Measurements from ENCODE around the gene DCAF16.
A peak's percentile ranks its signal among the peaks of the same experiment; 100 is the strongest.
"Not testable (repeated sequence)": the region's sequence is repeated elsewhere in the genome, so short reads cannot be mapped to it uniquely, and the experiment has no call there.

Gene DCAF16

DNA sequence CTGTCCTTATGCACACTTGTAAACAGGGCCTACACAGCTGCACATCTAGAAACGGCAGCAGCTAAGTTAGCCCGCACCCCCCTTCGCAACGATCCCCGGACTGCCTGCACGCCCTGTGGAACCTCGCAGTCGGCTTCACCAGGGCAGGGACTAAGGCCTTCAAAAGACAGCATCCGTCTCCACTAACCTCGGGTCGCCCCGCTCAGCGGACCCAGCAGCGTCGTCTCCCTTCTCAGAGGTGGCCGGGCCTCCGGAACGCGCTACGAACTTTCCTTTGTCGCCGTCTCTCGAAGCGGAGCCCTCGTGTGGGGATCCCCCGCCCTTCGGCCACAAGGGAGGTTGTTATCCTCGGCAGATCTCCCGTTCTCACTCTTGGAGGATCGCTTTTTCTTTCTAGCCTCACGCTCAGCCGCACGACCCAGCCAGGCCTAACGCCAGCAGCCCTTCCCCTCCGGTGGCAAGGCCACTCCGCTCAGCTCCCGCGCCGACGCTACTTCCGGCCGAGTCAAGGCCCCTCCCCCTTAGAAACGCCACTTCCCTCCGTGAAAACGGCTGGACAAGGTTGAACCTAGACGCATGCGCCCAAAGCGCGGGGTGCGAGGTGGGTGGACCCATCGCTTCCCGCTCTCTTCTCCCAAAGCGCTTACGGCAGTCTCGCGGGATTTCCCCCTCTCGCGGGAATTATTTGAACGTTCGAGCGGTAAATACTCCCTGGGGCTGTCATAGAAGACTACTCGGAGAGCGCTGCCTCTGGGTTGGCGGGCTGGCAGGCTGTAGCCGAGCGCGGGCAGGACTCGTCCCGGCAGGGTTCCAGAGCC lies at the start of gene DCAF16, which contains the start of gene NCAPG:
TSS of gene DCAF16 (minus strand) at position 498 of the 818 bp plus-strand sequence. CDS start 6,616 bp downstream, outside the sequence.
TSS of gene NCAPG (plus strand) at position 720 of the 818 bp plus-strand sequence. CDS start 99 bp downstream, outside the sequence.
- DNase-seq (ENCODE audit: low read depth) = peak; percentile 98

DNA sequence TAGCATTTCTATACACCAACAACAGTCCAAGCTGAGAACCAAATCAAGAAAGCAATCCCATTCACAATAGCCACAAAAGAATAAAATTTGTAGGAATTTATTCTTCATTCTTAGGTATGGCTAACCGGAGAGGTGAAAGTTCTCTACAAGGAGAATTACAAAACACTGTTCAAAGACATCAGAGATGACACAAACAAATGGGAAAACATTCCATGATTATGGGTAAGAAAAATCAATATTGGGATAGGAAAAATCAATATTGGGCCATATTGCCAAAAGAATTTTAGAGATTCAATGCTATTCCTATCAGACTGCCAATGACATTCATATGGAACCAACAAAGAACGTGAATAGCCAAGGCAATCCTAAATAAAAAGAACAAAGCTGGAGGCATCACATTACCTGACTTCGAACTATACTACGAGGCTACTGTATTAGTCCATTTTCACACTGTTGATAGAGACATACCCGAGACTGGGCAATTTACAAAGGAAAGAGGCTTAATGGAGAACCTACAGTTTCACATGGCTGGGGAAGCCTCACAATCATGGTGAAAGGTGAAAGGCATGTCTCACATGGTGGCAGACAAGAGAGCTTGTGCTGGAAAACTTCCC lies 49.3 kb upstream of the DCAF16 start:
- no peak for DNase-seq (ENCODE audit: low read depth)

DNA sequence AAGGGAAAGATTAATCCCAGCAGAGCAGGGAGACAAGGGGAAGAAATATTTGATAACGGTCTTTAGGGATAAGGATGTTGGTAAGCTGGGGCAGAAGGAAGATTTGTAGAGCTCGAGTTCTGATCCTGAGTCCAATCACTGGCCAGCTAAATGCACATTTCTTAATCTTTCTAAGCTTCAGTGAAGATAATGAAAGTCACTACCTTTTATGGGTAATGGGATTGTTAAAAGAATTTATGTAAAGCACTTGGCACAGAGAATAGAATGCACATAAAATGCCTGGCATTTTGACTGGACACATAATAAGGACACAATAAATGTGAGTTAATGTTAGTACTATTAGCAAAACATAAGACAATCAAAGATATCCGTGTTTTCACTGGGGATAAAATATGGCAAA lies 43.5 kb upstream of the DCAF16 start:
- DNase-seq (ENCODE audit: low read depth) = no peak

DNA sequence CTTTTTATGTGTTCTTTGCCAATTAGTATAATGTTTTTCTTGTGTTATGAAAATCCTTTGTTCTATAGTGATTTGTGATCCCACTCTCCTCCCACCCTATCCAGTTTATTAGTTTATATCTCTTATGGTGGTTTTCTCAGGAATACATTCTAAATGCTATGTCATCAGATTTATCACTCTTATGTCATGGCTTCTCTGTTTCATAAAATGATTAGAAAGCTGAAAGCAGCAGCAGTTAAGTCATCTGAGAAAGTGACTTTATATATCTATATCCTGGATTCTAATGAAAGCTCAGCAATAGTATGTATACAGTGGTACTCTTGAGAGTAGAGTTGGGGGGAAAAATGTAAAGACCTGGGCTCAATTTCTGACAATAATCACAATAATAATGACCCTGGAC lies 41.4 kb upstream of the DCAF16 start:
- no peak for DNase-seq (ENCODE audit: low read depth)

- DNase-seq (ENCODE audit: low read depth) = not testable (repeated sequence)
These were observed 39.7 kb upstream of the DCAF16 start for GRCh38 chr4:17850295-17850694.

- no peak for DNase-seq (ENCODE audit: low read depth)
These were observed 35.7 kb upstream of the DCAF16 start for GRCh38 chr4:17846266-17846665.

- DNase-seq (ENCODE audit: low read depth) = no peak
These were observed 13.5 kb upstream of the DCAF16 start for GRCh38 chr4:17823871-17824669.

DNA sequence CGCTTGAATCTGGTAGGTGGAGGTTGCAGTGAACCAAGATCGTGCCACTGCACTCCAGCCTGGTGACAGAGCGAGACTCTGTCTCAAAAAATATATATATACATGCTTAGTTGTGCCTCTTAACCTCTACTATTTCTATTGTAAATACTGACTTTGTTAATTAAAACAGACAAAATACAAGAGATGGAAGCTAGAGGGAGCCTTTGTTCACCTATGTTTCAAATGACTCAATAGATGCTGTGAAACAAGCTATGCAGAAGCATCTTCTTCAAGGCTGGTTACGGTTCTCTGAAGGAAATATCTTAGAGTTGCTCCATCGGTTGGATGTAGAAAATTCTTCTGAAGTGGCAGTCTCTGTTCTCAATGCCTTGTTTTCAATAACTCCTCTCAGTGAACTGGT lies 6.5 kb upstream of the DCAF16 start:
- no peak for DNase-seq (ENCODE audit: low read depth)

DNA sequence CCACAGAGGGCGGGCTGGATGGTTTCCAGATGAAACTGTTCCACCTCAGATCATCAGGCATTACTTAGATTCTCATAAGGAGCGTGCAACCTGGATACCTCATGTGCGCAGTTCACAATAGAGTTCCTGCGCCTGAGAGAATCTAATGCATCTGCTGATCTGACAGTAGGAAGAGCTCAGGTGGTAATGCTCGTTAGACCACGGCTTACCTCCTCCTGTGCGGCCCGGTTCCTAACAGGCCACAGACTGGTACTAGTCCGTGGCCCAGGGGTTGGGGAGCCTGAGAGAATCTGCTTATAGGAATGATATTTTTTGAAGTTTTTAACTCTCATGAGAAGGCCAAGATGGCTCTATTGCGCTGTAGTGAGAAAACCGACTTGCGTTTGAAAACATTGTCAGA lies 5.6 kb upstream of the DCAF16 start:
- DNase-seq (ENCODE audit: low read depth) = no peak

DNA sequence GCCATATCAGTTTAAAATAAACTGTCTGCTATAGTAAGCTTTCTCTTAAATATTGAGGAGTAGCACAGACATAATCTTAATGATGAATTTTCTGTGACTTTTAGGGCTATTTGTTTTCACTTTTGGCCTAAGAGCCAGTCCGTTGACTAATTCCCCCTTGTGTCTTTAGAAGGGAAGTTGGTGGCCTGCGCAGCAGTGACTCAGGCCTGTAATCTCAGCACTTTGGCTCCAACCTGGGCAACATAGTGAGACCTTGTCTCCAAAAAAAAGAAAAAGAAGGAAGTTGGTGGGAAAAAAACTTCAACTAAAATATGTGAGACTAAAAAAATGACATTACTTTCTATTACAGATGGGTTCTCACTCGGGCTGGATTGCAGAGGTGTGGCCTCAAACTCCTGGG lies 3.6 kb upstream of the DCAF16 start:
- no peak for DNase-seq (ENCODE audit: low read depth)

DNA sequence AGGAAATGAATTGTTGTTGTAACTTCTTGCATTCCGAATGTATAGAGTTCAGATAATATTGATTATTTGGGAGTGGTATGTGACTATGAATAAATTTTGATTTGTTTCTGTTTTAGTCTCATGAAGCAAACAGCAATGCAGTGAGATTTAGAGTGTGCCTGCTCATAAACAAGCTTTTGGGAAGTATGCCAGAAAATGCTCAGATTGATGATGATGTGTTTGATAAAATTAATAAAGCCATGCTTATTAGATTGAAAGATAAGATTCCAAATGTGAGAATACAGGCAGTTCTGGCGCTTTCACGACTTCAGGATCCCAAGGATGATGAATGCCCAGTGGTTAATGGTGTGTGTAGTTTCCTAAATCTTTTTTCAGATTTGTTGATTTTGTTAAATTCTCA lies 2.2 kb upstream of the DCAF16 start:
- DNase-seq (ENCODE audit: low read depth) = no peak

- DNase-seq (ENCODE audit: low read depth) = no peak
These were observed 1.6 kb upstream of the DCAF16 start for GRCh38 chr4:17812125-17812524.

DNA sequence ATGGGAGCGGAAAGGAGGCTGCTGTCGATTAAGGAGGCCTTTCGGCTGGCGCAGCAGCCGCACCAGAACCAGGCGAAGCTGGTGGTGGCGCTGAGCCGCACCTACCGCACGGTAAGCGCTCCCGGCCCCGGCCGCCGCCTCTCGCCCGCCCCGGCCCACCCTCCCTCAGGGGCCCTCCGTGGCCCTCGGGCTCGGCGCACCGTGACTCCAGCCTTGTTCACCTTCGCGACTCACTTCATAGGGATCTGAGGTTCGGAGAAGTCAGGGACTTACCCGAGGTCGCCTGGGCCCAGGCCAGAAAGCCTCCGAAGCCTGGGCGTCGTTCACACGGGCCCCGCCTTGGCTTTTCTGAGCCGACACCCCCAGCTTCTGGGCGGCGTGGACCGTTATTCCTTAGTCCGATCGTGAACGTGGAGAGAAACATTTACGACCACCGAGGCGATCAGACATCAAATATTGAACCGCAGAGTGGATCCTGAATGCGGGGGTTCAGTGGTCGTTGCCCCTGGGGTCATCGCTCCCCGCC lies 584 bp upstream of the DCAF16 start:
- DNase-seq (ENCODE audit: low read depth) = peak; percentile 2

DNA sequence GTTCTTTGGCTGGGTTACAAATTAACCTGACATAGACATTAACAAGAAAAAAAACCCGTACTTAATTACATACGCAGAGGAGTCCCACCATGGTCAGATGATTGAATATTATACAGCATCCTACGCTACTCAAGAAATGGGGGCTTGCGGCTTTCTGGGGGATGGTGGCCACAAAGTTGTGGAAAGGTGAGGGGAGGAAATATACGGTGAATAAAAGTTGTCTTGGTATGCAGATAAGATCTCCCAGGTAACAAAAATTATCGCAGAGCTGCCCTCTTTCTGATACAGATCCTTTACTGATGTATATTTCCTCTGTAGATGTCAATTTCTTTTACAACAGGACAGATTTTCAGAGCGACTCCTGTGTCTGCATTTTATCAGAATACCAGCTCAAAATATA lies 890 bp downstream of the DCAF16 start:
- DNase-seq (ENCODE audit: low read depth) = no peak

GRCh38 chr4:17807446-17807845 lies 3.1 kb downstream of the DCAF16 start:
- no peak for DNase-seq (ENCODE audit: low read depth)

DNA sequence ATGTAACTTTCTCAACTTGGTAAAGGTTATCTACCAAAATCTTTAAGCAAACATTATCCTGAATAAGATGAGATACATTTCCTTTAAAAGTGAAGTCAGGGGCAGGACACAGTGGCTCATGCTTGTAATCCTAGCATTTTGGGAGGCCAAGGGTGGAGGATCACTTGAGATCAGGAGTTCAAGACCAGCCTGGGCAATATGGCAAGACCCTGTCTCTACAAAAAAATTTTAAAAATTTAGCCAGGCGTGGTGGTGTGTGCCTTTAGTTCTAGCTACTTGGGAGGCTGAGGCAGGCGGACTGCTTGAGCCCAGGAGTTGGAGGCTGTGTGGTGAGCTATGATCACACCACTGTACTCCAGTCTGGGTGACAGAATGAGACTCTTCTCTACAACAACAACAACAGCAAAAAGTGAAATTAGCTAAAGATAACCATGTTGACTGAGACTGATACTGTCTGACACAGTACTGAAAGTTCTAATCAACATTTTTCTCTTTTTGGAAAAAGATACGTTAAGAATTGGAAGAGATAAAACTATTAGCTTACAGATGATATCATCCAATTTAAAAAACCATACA lies 4.9 kb downstream of the DCAF16 start:
- no peak for DNase-seq (ENCODE audit: low read depth)

- no peak for DNase-seq (ENCODE audit: low read depth)
These were observed 12.7 kb downstream of the DCAF16 start for GRCh38 chr4:17797808-17798207.

GRCh38 chr4:17794730-17795129 lies 15.8 kb downstream of the DCAF16 start:
- DNase-seq (ENCODE audit: low read depth) = no peak

DNA sequence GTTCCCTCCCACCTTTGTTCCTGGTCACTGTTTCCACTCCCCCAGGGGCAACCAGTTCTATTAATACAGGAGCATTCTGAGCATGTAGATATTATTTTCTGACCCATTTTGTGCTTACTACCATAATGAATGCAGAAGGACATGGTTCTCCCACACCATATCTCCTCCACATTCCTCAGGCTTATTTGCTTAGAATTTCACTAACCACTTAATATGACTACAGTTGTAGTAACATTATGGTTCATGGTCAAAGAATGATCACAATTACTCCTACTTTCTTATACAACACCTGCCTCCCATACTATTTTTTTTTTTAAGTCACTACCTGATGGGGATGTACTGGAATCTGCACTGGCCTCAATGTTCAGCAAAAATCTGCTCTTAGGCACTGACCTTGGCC lies 21.6 kb downstream of the DCAF16 start:
- DNase-seq (ENCODE audit: low read depth) = no peak

- no peak for DNase-seq (ENCODE audit: low read depth)
These were observed 23.2 kb downstream of the DCAF16 start for GRCh38 chr4:17787315-17787714.

DNA sequence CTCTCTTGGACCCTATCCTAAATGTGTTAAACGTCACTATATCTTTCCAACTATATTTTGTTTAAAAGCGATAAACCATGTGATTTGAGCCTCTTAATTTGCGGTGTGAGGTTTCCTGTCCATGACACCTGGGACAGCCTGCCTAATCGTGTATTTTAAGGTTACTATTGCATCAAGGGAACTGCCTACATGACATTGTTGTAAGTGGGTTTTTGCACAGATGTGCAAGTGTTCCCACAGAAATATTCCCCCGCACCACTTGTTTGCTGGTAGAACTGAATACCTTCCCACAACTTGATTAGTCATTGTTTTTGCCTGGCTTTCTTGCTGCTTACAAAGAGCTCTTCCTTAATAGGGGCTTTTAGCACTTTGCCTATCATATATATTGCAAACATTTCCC lies 24.0 kb downstream of the DCAF16 start:
- DNase-seq (ENCODE audit: low read depth) = no peak

GRCh38 chr4:17785858-17786257 lies 24.7 kb downstream of the DCAF16 start:
- no peak for DNase-seq (ENCODE audit: low read depth)

Data from activated T-helper 1 cell treated with Interleukin-2 at 50 U/mL for 16 hours (primary cell).